Skin of body (tissue), 2 donors: ENCODE results near the gene ACADVL. TPM values are rescaled to one million over a fixed set of nuclear protein-coding genes. Genes with fewer than 3 reads are reported as not detected.
"Not testable (repeated sequence)": the region's sequence is repeated elsewhere in the genome, so short reads cannot be mapped to it uniquely, and the experiment has no call there.

ENCODE experiments used
- DNase-seq: peaks from one replicate; lab custom pipeline; 2025; lab: John Stamatoyannopoulos, UW
- total RNA-seq: library from RNA; depleted of rRNA; stranded (reverse); fragments of >200 nt; gene quantifications from one replicate; pipeline ENCODE4 v1.2.3, GENCODE V29; 2014

Gene ACADVL
- total RNA-seq: 261 TPM

DNA sequence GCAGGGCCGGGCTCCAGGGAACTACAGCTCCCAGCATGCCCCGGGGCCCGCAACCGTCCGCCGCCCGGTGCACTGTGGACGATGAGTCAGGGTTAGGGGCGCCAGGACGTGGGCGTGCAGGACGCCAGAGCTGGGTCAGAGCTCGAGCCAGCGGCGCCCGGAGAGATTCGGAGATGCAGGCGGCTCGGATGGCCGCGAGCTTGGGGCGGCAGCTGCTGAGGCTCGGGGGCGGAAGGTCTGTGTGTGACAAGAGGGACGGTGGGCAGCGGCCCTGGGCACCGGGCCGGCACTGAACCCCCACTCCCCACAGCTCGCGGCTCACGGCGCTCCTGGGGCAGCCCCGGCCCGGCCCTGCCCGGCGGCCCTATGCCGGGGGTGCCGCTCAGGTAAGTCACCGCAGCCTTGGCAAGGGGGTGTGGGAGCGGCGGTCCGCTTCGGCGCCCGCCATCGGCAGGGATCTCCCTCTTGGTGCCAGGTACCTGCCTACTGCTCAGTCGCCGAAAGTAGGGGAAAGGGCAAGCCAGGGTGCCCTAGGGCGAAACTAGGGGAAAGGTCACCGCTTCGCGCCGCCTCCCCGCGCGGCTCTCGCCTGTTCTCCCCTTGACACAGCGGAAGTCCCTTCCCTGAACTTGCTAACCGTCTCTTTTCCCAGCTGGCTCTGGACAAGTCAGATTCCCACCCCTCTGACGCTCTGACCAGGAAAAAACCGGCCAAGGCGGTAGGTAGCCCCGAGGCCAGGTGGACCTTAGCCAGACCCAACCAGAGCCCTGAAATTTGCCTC, at the start of gene ACADVL, which contains the start of gene DLG4:
TSS of gene ACADVL (plus strand) at position 127 of the 781 bp plus-strand sequence. CDS start at position 174, 47 bp downstream.
TSS of gene DLG4 (minus strand) at position 25 of the 781 bp plus-strand sequence.
- DNase-seq: peak; percentile 76

DNA sequence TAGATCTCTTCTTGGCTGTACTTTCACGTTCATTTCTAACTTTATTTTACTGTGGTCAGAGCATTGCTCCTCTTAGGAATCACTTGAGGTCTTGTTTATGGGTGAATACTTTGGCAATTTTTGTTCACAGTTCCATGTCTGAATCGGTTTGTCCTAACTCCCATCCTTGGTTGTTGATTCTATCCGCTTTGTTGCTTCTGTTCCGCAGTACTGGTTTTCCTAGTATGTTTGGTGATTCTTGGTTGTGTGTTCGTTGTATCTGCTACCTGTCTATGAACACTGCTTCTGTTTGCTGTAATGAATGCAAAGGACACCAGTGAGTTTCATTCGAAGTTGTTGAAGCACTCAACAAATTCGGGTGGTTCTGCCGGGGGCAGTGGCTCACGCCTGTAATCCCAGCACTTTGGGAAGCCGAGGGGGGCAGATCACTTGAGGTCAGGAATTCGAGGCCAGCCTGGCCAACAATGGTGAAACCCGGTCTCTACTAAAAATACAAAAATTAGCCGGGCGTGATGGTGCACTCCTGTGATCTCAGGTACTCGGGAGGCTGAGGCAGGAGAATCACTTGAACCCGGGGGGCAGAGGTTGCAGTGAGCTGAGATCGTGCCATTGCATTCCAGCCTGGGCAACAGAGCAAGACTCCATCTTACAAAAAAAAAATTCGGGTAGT, 47.1 kb upstream of the ACADVL start:
- DNase-seq: not testable (repeated sequence)

DNA sequence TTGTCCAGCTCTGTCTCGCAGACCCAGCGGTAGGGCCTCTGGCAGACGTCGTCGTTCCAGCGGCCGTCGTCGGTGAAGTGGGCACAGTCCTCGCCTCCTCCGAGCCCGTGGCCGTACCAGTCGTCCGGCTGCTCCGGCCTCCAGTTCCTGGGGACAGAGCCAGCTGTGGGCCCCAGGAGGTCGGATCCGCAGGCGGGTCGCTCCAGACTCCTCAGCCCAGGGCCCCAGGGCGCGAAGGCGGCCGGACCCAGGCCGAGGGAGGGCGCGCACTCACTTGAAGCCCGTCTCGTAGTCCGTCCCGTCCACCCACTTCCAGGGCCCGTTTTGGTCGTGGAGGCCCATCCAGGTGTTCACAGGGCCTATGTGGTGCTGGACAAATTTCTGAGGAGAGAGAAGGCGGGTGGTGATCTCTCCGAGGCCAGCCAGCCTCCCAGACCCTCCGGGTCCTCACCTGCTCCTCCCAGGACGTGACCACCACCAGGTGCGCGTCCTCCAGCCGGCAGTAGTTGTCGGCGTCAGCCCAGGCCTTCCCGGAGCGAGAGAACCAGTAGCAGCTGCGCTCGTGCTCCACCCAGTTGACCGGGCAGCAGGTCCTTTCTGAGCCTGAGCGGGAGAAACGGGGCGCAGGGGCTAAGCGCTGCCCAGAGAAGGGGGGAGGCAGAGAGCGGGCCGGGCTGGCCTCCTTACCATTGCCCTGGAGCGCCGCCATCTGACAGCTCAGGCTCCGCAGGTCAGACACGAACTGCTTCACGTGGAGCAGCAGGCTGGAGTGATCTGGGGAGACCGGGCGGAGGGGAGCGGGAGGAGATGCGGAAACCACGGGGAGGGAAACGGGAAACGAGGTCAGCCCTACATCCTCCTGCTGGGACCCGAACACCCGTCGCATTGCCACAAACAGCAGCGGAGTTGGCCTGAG, 45.8 kb upstream of the ACADVL start:
- DNase-seq: peak; percentile 30

DNA sequence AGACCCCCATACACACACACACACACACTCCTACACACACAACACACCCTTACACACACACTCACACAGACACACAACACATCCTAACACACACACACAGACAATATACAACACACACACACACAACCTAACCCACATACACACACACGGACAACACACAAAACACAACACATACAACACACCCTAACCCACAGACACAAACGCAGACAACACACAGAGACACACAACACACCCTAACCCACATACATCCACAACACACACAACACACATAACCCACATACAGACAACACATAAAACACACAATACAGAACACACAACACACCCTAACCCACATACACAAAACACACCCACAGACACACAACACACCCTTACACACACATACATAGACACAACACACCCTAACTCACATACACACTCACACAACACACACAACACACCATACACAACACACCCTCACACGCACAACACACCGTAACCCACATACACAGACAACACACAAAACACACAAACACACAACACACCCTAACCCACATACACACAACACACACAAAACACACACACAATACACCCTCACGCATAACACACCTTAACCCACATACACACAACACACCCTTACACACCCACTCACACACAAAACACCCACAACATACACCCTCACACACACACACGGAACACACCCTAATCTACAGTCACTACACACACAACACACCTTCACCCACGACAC, 45.0 kb upstream of the ACADVL start:
- peak; percentile 18 for DNase-seq

DNA sequence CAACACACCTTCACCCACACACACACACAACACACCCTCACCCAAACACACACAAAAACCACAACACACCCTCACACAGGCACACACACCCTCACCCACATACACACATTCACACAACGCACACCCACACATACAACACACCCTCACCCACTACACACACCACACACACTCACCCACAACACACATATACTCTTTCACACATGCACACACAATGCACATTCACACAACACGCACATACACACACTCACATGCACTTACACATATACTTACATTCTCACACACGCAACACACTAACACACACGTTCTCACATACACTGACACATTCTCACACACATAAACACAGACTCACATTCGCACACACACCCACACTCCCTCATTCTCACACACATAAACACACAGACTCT, 44.4 kb upstream of the ACADVL start:
- no peak for DNase-seq

DNA sequence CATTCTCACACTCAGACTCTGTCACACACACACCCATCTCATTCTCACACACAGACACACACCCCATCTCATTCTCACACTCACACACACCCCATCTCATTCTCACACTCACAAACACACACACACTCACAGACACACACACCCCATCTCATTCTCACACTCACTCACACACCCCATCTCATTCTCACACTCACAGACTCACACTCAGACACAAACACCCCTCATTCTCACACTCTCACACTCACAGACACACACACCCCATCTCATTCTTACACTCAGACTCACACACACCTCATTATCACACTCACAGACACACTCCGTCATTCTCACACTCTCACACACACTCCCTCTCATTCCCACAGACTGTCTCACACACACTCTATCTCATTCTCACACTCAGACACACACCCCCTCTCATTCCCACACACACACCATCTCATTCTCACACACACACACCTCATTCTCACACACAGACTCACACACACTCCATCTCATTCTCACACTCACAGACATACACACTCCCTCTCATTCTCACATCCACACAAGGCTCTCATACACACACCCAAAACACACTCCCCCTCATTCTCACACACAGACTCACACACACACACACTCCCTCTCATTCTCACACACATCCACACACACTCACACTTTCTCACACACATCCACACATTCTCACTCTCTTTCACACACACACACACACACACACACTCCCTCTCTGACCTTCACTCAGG, 43.5 kb upstream of the ACADVL start:
- DNase-seq: no peak

DNA sequence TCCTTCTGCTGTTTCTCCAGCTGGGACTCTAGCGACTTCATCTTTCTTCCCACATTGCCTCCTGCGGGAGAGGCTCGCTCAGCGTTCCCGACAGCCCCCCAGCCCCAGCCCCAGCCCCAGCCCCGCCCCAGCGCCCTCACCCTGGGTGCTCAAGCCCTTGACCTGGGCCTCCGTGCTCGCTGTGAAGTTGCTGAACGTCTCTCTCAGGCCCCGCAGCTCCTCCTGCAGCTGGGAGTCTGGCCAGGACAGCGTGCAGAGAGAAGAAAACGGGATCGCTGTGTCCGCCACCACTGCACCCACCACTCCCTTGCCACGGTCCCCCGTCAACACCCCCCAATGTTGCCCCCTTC, 42.9 kb upstream of the ACADVL start:
- no peak for DNase-seq

DNA sequence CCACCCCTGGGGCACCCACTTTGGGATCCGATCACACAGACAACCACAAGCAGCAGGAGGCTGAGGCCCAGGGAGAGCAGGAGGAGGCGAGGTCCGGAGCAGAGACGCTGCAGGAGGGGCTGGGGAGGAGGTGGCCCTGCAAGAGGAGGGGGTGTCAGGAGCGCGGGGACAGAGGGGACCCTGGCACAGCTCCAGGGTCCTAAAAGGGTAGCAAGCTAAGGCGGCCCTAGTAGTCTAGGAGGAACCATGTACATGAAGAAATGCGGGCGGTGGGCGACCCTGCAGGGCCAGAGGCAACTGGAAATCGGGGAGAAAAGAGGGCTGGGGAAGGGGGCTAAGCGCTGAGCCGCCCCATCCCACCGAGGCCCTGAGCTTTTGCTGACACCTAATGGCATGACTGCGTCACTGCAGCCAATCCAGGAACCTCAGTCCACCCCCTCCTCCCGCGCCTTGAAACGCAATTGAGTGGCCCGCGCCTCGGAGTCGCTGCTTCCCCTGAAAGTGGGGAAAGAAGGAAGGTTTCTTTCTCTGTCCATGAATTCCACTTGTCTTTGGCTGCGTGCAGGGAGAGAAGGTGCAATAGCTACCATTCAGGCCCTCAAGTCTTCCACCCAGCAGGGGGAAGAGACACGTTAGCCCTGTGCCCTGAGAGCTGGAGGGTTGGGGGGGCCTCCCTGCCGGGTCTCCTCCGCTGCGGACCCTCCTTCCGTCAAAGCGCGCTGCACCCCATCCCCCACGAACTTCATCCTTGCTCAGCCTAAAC, 42.4 kb upstream of the ACADVL start:
- DNase-seq: peak; percentile 78

DNA sequence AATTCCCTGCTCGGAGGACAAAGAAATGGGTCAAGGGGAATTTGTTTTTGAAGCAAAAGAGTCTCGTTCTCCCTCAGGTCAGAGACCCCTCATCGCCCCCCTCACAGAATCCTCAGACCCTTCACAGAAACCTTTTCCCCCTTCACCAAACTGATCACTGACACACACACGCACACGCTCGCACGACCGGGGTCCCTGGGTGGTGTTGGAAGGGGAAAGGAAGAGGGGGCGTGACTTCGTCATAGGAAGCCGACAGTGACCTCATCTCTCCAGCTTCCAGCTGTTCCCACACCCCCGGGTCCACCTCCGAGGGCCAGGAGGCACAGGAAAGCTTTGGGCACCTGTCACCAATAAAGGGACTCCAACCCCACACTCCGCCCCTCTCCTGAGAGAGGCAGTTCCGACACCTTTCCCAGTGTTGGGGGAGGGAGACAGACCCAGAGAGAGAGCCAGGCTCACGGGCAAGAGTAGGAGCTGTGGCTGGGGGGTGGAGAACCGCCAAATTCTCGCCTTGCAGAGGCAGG, 41.7 kb upstream of the ACADVL start:
- no peak for DNase-seq

DNA sequence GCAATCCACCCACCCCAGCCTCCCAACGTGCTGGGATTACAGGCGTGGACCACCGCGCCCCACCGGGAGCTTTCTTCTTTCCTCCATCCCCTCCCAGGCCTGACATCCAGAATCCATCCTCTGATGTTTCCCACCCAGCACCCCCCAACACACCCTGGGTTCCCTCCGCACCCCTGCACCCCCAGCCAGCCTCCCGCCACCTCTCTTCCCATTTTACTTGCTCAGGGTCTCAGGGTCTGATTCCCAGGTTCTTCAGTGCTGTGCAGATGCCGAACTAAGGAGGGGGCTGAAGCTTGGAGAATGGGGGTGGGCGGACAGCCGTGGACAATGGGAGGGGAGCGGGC, 40.8 kb upstream of the ACADVL start:
- no peak for DNase-seq

DNA sequence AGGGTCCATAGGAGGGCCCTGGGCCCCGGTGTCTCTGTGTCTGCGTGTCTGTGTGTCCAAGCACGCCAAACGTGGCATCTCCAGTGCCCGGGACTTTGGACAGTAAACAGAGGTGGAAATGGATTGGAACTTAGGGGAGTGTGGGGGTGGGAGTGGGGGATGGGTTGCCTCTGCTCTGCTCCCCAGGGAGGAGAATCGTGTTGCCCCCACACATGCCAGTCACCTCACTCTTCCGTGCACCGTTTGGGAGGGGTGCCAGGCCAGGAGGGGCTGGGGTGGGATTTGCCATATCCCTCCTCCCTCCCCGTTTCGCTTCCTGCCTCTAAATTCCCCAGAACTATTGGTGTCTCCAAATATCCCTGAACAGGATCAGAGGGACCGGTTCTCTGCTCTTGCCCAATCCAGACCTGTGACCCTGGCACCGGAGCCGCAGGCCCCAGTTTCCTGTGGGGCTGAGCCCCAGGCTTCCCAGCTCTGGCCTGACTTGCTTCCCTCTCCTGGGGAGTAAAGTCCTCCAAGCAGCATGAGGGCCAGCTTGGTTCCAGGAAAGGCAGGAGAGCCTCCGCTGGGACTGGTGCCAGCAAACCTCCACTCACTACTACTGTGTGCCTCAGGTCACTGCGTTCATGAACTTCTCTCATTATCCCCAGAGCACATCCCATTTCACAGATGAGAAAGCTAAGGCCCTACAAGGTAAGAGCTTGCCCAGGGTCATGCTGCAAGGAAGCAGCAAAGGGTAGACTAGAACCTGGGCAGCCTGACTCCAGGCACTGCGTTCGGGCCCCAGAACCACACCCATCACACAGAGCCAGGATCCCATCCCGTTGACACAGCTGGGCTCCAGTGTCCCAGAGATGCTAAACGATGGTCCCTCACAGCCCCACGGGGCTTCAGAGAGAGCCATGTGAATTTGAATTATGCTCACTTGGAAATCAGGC, 40.2 kb upstream of the ACADVL start, which contains the start of gene ASGR1:
TSS of gene ASGR1 (minus strand) at position 54 of the 938 bp plus-strand sequence. CDS start 807 bp downstream, outside the sequence.
- DNase-seq: no peak

DNA sequence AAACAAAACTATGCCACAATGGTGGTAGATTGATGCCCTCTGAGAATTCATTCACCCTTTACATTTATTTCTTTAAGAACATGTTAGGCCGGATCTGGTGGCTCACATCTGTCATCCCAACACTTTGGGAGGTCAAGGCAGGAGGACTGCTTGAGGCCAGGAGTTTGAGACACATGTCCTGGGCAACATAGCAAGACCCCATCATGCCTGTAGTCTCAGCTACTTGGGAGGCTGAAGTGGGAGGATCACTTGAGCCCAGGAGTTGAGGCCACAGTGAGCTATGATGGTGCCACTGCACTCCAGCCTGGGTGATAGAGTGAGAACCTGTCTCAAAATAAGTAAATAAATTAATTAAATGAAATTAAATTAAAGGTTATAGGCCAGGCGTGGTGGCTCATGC, 37.6 kb upstream of the ACADVL start:
- DNase-seq: not testable (repeated sequence)

DNA sequence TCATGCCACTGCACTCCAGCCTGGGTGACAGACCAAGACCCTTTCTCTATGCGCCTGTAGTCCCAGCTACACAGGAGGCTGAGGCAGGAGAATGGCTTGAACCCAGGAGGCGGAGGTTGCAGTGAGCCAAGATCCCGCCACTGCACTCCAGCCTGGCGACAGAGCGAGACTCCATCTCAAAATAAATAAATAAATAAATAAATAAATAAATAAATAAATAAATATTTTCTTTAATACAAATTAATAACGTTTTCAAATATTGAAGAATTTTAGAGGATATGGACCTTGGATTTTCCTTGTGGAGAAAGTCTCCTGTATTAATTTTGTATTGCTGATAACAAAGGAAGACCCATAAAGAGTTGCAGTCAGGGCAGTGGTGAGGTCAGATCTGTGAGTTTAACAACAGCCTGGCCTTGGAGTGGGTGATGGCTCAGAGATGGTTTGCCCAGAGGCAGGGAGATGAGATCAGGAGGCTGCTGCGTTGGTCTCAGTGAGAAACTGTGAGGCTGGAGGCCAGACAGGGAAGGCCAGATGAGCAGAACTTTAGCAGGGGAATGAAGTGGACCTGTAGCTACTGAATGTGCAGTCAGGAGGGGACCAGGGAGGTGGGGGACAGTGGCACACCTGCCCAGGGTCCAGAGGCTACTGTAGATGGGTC, 36.2 kb upstream of the ACADVL start:
- no peak for DNase-seq

DNA sequence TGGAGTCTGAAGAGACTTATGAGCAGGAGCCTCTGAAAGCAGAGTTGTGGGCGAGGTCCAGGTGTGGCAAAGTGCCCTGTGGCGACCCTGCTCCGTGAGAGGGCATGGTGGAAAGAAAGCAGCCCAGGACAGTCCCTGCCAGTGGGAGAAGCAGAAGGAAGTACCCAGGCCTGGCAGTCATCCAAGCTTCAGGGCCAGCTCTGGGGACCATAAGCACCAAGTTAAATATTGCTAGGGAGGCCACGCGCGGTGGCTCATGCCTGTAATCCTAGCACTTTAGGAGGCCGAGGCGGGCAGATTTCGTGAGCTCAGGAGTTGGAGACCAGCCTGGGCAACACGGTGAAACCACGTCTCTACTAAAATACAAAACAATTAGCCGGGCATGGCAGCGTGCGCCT, 35.6 kb upstream of the ACADVL start:
- DNase-seq: no peak

DNA sequence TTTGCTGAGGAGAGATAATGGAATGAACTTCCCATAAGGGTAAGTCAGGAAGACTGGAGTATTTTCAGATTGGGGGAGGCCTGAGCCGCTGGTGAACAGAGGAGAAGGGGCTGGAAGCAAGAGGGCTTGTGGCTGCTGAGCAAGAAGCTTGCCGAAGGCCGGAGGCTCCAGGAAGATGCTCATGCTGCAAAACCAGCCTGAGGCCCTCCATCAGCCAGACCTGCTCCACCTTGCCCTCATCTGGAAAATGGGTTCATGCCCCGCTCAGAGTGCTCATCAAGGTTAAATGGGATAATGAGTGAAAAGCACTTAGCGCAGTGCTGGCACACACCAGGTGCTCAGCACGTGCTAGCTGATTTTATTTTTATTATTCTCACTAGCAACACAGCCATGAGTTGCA, 35.1 kb upstream of the ACADVL start:
- no peak for DNase-seq

DNA sequence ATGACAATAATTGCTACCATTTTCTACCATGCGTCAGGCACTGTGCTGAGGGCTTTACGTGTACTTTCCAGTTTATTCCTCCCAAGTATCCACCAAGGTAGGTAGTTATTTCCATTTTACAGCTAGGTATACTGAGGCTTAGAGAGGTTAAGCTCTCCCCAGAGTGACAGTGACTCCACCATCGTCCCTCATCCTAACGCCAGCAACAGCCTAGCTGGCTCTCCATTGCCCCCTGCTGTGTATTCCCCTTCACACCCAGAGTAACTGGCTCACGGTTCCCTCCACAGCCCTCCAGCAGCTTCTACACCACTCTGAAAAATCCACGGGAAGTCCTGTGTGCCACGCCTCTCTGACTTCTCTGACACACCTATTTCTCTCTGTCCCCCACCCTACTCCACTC, 33.5 kb upstream of the ACADVL start:
- no peak for DNase-seq

DNA sequence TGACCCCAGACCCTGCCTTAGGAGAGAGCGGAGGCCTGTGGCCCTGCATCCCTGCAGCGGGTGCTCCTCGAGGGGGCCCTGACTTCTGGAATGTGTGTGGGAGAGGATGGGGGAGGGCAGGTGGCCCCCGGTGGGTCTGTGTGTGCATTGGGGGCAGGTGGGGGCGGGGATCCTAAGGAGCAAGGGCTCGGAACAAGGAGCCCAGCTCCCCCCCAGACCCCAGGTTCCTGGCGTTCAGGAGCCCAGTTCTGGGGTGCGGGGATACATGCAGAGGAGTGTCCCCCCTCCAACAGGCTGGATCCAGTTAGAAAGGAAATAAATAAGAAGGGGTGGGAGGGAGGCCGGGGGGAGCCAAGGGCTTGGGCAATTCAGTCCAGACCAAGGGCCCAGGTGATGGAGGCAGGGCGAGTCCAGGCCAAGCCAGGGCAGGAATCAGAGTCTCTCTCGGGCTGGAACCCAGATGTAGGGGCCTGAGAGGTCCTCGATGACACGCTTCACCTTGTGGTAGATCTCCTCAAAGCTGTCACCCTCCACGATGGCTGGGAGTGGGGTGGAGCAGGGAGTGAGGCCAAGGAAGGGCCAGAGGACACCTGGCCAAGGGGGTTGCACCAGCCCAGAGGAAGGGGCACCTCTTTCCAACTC, 29.3 kb upstream of the ACADVL start:
- DNase-seq: no peak
